Measurements from ENCODE around the gene POU6F2.

The POU6F2 gene

DNA sequence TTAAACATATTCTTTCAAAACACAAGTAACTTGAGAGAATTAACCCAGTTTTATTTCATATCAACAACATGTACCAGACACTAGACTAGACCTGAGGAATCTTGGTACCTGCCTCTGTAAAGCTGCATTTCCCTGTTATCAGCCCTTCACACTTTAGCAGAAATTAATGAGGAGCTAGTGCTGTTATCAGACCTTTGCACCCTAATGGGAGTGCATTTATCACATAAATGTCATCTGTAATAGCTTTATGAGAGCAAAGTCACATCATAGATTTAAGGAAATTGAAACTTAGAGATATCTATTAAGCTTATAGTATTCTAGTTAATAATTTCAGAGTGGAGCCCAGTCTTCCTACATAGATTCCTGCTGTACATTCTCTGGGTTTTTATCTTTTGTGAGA lies 318.1 kb downstream of the POU6F2 start:
- TF ChIP-seq, protein P1, sequence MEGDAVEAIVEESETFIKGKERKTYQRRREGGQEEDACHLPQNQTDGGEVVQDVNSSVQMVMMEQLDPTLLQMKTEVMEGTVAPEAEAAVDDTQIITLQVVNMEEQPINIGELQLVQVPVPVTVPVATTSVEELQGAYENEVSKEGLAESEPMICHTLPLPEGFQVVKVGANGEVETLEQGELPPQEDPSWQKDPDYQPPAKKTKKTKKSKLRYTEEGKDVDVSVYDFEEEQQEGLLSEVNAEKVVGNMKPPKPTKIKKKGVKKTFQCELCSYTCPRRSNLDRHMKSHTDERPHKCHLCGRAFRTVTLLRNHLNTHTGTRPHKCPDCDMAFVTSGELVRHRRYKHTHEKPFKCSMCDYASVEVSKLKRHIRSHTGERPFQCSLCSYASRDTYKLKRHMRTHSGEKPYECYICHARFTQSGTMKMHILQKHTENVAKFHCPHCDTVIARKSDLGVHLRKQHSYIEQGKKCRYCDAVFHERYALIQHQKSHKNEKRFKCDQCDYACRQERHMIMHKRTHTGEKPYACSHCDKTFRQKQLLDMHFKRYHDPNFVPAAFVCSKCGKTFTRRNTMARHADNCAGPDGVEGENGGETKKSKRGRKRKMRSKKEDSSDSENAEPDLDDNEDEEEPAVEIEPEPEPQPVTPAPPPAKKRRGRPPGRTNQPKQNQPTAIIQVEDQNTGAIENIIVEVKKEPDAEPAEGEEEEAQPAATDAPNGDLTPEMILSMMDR (IDR thresholded peaks at IDR 0.05; ENCODE audit: low read depth, low read length, missing control alignments) = no peak
- no peak for DNase-seq (ENCODE audit: low read depth)

DNA sequence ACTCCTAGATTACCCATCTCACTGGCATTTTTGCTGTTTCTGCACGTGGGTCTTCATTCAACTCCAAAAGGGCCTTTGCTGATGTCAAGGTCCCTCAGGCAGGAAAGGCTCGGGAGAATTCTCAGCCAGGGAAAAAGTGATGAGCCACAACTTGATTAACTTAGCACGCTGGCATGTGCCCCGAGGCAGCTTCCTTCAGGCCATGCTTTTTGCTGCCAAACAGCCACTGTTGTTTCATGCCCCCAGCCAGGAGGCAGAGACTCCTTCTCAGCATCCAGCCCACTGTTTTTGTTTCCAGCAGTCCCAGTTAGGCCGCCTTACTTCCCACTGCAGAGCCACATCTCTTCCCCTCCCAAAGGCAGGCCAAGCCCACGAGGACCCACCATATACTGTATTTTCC lies 322.0 kb downstream of the POU6F2 start:
- TF ChIP-seq, protein P1 (IDR thresholded peaks at IDR 0.05; ENCODE audit: low read depth, low read length, missing control alignments) = no peak
- H3K4me3 ChIP-seq (ENCODE audit: low read depth, low read length) = no peak overlapping the region

More for the DNA sequence above, 318.1 kb downstream of the POU6F2 start:
- H3K4me3 ChIP-seq (ENCODE audit: low read depth, low read length) = no peak overlapping the region

DNA sequence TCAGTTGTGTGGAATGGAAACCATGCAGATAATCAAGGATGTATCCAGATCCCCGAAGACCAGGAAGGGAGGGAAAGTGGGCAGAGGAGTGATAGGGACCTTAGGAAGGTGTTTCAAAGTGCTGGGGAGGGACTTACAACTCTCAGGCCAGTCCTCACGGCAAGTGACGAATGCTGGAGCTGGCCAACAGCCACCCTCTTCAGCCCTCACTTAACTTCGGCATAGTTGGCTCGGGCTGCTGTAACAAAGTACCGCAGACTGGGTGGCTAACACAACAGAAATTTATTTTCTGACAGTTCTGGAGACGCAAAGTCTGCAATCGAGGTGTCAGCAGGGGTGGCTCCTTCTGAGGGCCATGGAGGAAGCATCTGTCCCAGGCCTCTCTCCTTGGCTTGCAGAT lies 322.6 kb downstream of the POU6F2 start:
- TF ChIP-seq, protein P1 (IDR thresholded peaks at IDR 0.05; ENCODE audit: low read depth, low read length, missing control alignments) = no peak
- no peak for DNase-seq (ENCODE audit: low read depth)
- H3K4me3 ChIP-seq (ENCODE audit: low read depth, low read length) = no peak overlapping the region

More for the DNA sequence above, 322.0 kb downstream of the POU6F2 start:
- no peak for DNase-seq (ENCODE audit: low read depth)

DNA sequence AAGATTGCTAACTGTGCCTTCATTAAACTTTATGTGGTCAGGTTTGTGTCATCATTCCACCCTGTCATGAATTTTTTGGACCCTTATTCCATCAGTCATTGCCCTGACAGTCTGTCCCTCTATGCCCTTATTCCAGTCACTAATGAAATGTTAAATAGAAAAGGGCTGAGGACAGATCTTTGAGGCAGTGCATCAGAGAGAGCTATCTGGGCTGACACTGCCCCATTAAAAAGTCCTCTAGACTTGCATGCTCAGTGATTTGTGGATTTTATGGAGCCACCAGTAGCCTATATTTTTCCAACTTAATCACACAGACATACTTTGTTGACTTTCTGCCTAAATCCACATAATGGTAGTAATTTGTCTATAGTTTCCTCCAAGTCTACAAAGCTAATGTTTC lies 323.8 kb downstream of the POU6F2 start:
- H3K4me3 ChIP-seq (ENCODE audit: low read depth, low read length) = no peak overlapping the region
- no peak for DNase-seq (ENCODE audit: low read depth)
- TF ChIP-seq, protein P1 (IDR thresholded peaks at IDR 0.05; ENCODE audit: low read depth, low read length, missing control alignments) = no peak

DNA sequence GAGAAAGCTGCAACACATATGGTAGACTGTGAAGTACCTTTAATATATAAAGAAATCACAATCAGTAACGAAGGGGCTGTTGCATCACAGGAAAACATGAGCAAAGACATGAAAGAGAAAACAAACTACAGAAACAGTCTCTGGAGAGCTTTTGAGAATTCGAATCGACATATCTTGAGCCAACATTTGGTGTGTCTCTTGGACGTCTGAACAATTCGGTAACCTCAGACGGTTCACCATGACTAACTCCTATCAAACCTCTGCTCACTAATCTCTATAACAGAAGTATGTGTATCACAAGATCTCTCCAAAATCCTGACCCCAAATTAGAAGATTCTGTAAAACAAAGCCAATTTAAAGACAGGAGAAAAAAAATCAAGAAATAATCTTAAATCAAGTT lies 326.5 kb downstream of the POU6F2 start:
- DNase-seq (ENCODE audit: low read depth) = no peak
- TF ChIP-seq, protein P1 (IDR thresholded peaks at IDR 0.05; ENCODE audit: low read depth, low read length, missing control alignments) = no peak
- no peak overlapping the region for H3K4me3 ChIP-seq (ENCODE audit: low read depth, low read length)

DNA sequence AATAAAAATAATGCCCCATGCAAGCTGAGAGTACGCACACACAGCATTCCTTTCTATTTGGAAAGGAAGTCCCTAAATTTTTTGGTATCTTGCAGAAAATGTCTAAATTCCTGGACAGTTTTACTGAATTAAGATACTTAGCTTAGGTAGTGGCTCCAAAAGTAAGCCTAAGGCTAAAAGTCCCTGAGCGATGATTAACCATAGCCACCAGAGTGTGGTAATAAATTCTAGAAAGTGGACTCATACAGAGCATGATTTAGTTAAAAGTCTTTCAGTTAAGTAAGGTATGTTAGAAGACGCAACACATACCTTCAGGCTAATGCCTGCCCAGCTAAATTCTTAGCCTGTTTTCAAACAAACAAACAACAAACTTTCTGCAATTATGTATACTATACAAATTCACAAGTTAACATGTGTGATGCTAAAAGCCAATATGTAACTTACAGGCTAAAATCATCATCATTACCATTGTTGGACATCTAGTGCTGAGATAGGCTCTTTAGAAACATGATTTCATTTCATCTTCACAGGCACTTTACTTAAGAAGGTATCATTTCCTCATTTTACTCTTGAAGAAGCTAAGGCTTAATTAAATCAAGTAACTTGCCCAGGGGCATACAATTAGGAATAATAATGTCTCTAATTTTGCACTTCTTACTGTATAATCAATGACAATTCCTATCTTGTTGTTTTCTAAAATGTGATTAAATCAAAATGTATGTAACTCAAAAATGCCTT lies 327.1 kb downstream of the POU6F2 start:
- DNase-seq (ENCODE audit: low read depth) = no peak
- TF ChIP-seq, protein P1 (IDR thresholded peaks at IDR 0.05; ENCODE audit: low read depth, low read length, missing control alignments) = no peak
- H3K4me3 ChIP-seq (ENCODE audit: low read depth, low read length) = no peak overlapping the region

DNA sequence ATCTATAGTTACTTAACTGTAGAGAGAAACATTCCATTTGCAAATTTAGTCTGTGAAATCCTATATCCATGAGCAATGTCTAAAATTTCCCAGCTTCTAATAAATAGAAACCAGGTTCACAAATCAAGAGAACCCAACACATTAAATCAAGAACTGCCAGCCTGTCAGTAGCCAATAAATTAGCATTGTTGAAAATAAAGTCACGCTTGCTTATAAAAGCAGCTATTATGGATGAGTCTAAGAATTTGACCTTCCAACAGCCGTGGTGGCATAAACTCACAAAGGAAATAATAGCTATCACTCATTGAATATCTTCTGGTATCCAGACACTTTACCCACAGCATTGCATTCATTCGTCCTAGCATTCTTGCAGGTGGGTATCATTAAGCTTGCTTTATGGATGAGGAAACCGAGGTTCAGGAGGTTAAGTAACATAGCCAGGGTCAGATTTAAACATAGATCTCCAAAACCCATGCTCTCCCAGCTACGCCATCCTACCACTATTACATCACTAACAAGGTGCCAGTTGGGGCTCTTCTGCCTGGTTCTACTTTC lies 328.4 kb downstream of the POU6F2 start:
- DNase-seq (ENCODE audit: low read depth) = no peak
- TF ChIP-seq, protein P1 (IDR thresholded peaks at IDR 0.05; ENCODE audit: low read depth, low read length, missing control alignments) = no peak

More for the DNA sequence above, 328.4 kb downstream of the POU6F2 start:
- H3K4me3 ChIP-seq (ENCODE audit: low read depth, low read length) = no peak overlapping the region
